ENCODE results near the gene B3GNT2.
"Not testable (repeated sequence)": the region's sequence is repeated elsewhere in the genome, so short reads cannot be mapped to it uniquely, and the experiment has no call there.

Gene B3GNT2

DNA sequence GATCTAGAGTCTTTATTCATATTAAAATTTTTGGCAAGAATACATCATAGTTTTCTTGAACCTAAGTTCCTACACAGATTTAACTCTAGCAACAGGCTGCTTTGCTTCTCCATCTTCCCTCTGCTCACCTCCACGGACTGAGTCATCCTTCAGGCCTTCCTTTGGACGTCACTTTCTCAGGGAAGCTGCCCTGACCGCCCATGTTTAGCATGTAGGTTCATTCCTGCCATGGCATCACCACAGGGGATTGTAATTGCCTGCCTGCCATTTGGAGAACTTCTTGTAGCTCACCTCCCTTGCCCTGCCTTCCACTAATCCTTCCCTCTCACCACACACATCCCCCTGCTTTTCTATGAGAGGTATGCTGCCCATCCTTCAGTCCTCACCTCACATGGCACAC lies 43.9 kb upstream of the B3GNT2 start:
- TF ChIP-seq, protein P1, sequence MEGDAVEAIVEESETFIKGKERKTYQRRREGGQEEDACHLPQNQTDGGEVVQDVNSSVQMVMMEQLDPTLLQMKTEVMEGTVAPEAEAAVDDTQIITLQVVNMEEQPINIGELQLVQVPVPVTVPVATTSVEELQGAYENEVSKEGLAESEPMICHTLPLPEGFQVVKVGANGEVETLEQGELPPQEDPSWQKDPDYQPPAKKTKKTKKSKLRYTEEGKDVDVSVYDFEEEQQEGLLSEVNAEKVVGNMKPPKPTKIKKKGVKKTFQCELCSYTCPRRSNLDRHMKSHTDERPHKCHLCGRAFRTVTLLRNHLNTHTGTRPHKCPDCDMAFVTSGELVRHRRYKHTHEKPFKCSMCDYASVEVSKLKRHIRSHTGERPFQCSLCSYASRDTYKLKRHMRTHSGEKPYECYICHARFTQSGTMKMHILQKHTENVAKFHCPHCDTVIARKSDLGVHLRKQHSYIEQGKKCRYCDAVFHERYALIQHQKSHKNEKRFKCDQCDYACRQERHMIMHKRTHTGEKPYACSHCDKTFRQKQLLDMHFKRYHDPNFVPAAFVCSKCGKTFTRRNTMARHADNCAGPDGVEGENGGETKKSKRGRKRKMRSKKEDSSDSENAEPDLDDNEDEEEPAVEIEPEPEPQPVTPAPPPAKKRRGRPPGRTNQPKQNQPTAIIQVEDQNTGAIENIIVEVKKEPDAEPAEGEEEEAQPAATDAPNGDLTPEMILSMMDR (IDR thresholded peaks at IDR 0.05; ENCODE audit: low read depth, low read length, missing control alignments) = no peak
- in situ Hi-C loops (cut with HindIII; ENCODE audit: low sequenced_read_pairs) = no loop called here

DNA sequence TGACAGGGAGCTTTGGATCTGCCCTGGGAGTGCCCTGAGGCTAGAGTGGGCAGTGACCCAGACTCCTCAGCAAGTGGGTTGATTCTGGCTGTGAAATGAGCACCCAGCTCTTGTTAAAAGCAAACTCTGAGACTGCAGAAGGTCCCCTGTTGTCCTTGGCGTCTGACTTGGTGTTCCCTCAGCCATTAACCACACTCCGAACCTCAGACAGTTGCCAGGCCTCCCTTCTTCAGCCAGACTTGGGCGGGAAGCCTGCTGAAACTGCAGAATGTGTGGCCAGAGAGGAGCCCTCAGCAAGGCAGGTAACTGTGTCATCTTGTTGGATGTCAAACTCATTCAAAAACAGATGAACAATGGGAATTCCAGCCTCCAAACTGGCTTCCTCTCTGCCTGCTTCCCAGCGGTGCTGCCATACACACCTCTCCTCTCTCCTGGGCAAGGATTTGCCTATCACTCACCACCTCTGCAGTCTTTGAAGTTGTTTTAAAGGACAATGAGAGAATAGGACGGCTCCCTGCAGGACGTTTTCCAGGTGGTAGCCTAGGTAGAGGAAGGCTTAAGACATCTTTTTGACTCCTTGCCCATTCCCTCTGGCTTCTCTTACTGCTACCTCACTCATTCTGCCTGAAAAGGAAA lies 38.9 kb upstream of the B3GNT2 start:
- H3K4me3 ChIP-seq (ENCODE audit: low read depth, low read length) = no peak overlapping the region
- DNase-seq (ENCODE audit: low read depth) = no peak
- TF ChIP-seq, protein P1 (IDR thresholded peaks at IDR 0.05; ENCODE audit: low read depth, low read length, missing control alignments) = no peak
- in situ Hi-C loops (cut with HindIII; ENCODE audit: low sequenced_read_pairs) = no loop called here

More for the DNA sequence above, 43.9 kb upstream of the B3GNT2 start:
- no peak overlapping the region for H3K4me3 ChIP-seq (ENCODE audit: low read depth, low read length)
- DNase-seq (ENCODE audit: low read depth) = no peak

DNA sequence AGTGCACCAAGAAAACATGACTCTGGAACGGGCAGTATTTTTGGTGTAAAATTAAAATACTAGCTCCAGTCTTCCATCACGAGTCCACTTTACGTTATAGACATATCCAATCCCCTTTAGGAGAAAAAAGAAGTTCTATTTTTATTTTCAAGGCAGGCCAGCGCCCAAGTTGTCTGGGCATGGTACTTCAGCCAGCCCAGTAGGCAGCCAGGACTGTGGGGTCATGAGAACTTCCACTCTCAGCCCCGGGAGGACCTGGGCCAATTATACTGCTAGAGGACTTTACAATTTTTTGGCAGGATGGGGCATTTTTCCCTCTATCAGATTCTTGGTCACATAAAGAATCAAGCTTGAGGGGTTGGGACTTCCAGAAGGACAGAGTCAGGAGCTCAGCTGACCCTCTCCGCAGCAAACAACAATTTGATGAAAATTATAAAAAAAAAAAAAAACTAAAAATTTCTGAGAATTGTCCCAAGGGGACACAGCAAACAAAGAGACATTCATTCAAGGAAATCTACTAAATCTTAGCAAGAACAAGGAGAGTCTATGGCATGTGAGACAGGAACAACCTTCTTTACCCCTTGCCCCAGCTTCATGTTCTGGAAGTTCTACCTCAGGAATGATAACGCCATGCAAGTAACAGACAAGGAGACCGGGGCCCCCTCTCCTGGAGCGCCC lies 37.3 kb upstream of the B3GNT2 start:
- H3K4me3 ChIP-seq (ENCODE audit: low read depth, low read length) = no peak overlapping the region
- DNase-seq (ENCODE audit: low read depth) = no peak
- TF ChIP-seq, protein P1 (IDR thresholded peaks at IDR 0.05; ENCODE audit: low read depth, low read length, missing control alignments) = no peak
- in situ Hi-C loops (cut with HindIII; ENCODE audit: low sequenced_read_pairs) = no loop called here

DNA sequence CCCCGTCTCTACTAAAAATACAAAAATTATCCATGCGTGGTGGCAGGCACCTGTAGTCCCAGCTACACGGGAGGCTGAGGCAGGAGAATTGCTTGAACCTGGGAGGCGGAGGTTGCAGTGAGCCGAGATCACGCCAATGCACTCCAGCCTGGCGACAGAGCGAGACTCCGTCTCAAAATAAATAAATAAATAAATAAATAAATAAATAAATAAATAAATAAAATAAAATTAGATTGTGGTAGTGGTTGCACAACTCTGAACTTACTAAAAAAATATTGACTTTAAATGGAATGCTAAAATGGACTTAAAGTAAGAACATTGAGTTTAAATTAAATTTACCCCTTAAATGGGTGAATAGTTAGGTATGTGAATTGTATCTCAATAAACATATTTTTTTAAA lies 35.2 kb upstream of the B3GNT2 start:
- in situ Hi-C loops (cut with HindIII; ENCODE audit: low sequenced_read_pairs); DNase-seq (ENCODE audit: low read depth): not testable (repeated sequence)

DNA sequence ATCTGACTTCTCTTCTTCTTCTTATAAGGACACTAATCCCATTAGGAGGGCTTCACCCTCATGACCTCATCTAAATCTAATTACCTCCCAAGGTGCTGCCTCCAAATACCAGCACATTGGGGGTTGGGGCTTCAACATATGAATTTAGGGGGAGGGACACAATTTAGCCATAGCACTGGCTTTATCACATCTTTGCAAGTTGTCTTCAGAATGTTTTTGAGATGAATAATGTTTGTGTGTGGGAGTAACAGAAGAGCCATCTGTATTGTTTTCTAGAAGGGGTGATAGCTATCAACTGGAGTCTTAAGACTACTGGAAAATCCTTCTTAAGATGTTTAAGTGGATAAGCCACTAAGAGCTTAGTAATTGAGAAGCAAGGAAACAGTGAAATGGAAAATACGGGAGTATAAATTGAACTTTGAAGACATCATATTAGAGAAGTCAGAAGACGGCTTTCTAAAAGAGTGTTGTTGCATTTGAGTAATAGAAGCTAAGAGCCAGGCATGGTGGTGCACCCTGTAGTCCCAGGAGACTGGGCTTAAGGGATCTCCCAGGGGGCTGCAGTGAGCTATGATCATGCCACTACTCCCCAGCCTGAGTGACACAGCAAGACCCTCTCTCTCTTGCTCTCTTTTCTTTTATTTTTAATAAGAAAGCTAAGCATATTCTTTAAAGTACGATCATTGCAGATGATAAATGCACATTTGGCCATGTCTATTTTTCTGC lies 32.6 kb upstream of the B3GNT2 start:
- in situ Hi-C loops (cut with HindIII; ENCODE audit: low sequenced_read_pairs) = no loop called here
- TF ChIP-seq, protein P1 (IDR thresholded peaks at IDR 0.05; ENCODE audit: low read depth, low read length, missing control alignments) = no peak
- no peak for DNase-seq (ENCODE audit: low read depth)
- H3K4me3 ChIP-seq (ENCODE audit: low read depth, low read length) = no peak overlapping the region

More for the DNA sequence above, 35.2 kb upstream of the B3GNT2 start:
- H3K4me3 ChIP-seq (ENCODE audit: low read depth, low read length) = not testable (repeated sequence)

DNA sequence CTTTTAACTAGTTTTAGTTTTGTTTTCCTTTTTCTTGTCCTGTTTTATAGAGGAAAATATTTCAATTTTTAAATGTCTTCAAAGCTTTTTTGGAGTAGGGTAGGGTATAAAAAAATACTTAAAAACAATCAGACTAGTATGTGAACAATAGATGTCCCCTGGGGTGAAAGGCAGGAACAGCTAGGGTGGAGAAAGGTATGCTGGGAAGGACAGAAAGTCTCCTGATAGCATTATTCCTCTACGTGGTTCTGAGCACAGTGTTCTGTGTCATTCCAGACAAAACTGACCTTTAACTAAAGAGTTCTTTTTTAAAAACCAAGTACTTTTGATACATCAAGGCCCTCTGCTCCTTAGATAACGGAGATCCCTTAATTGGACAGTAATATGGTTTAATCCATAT lies 32.1 kb upstream of the B3GNT2 start:
- in situ Hi-C loops (cut with HindIII; ENCODE audit: low sequenced_read_pairs) = no loop called here
- no peak for DNase-seq (ENCODE audit: low read depth)
- no peak overlapping the region for H3K4me3 ChIP-seq (ENCODE audit: low read depth, low read length)
- TF ChIP-seq, protein P1 (IDR thresholded peaks at IDR 0.05; ENCODE audit: low read depth, low read length, missing control alignments) = no peak

DNA sequence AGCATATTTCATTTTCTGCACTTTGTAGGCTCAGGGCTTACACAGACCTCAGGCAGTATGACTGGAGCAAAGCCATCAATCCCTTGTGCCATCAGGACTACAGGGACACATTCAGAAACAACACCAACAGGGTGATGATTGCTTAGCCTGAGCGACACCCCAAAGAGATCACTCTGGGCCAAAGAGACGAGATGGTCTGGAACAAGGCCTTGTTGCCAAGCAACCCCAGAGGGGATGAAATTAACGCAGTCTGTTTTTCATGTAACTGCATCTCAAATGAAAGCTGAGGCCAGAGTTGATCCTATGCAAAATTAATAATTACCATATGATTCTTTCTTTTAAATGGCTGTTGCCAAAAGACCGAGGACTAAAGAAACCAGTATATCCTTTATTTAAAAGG lies 20.2 kb upstream of the B3GNT2 start:
- in situ Hi-C loops (cut with HindIII; ENCODE audit: low sequenced_read_pairs) = no loop called here
- H3K4me3 ChIP-seq (ENCODE audit: low read depth, low read length) = no peak overlapping the region
- TF ChIP-seq, protein P1 (IDR thresholded peaks at IDR 0.05; ENCODE audit: low read depth, low read length, missing control alignments) = no peak
- DNase-seq (ENCODE audit: low read depth) = no peak

Measured in astrocyte of the cerebellum (primary cell).